Astrocyte of the spinal cord (primary cell): ENCODE results near the gene JMJD1C.
"Not testable (repeated sequence)": the region's sequence is repeated elsewhere in the genome, so short reads cannot be mapped to it uniquely, and the experiment has no call there.

Experiments used
- DNase-seq: peaks from one replicate; pipeline ENCODE4 v3.0.0; 2011; ENCODE audit warnings: low read depth, low spot score
- H3K4me3 ChIP-seq: 2 replicates; pipeline ENCODE4 v1.5.1; 2011; ENCODE audit warnings: low read depth, mild to moderate bottlenecking, low read length, moderate library complexity
- CTCF ChIP-seq: IDR thresholded peaks from 2 replicates; pipeline ENCODE4 v1.5.1; 2012; ENCODE audit warnings: low read depth, mild to moderate bottlenecking, low read length, inconsistent platforms
- in situ Hi-C: cut with HindIII; loops from 2 replicates; pipeline ENCODE4 v1.10.0; 2017; ENCODE audit warnings: low sequenced_read_pairs

JMJD1C gene

GRCh38 chr10:63241841-63242281 lies 223.9 kb downstream of the JMJD1C start:
- no peak overlapping the region for H3K4me3 ChIP-seq
- in situ Hi-C loops, result no loop called here

GRCh38 chr10:63240807-63241206 lies 225.0 kb downstream of the JMJD1C start:
- peak; percentile 25 for DNase-seq
- H3K4me3 ChIP-seq, result no peak overlapping the region
- in situ Hi-C loops, result no loop called here
- no peak for TF ChIP-seq CTCF

More at GRCh38 chr10:63241841-63242281, 223.9 kb downstream of the JMJD1C start:
- no peak for DNase-seq
- TF ChIP-seq CTCF, result no peak

GRCh38 chr10:63238501-63238900 lies 227.3 kb downstream of the JMJD1C start:
- in situ Hi-C loops, result no loop called here
- H3K4me3 ChIP-seq, result no peak overlapping the region
- DNase-seq, result no peak
- TF ChIP-seq CTCF, result no peak

GRCh38 chr10:63237396-63237795 lies 228.4 kb downstream of the JMJD1C start:
- no peak for DNase-seq
- no peak for TF ChIP-seq CTCF
- no peak overlapping the region for H3K4me3 ChIP-seq
- in situ Hi-C loops, result no loop called here

GRCh38 chr10:63236113-63236935 lies 229.5 kb downstream of the JMJD1C start:
- in situ Hi-C loops, result no loop called here
- TF ChIP-seq CTCF, result no peak
- H3K4me3 ChIP-seq, result no peak overlapping the region
- DNase-seq, result peak; percentile 94

- DNase-seq, in situ Hi-C loops, H3K4me3 ChIP-seq: not testable (repeated sequence)
Observed at GRCh38 chr10:63235136-63235535, 230.6 kb downstream of the JMJD1C start.

- H3K4me3 ChIP-seq, result no peak overlapping the region
- DNase-seq, result no peak
- TF ChIP-seq CTCF, result no peak
- in situ Hi-C loops, result no loop called here
Observed at GRCh38 chr10:63229161-63229560, 236.6 kb downstream of the JMJD1C start.
